Smooth muscle cell of the pulmonary artery (primary cell): Measurements from ENCODE around the gene GPR137C. TPM values are rescaled to one million over a fixed set of nuclear protein-coding genes. Genes with fewer than 3 reads are reported as not detected.

Experiments
- total RNA-seq: library from RNA; depleted of rRNA; stranded (reverse); fragments of >200 nt; gene quantifications from 2 replicates; pipeline ENCODE4 v1.2.3, GENCODE V29; 2014

GPR137C gene, protein sequence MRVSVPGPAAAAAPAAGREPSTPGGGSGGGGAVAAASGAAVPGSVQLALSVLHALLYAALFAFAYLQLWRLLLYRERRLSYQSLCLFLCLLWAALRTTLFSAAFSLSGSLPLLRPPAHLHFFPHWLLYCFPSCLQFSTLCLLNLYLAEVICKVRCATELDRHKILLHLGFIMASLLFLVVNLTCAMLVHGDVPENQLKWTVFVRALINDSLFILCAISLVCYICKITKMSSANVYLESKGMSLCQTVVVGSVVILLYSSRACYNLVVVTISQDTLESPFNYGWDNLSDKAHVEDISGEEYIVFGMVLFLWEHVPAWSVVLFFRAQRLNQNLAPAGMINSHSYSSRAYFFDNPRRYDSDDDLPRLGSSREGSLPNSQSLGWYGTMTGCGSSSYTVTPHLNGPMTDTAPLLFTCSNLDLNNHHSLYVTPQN
- total RNA-seq = 0.33 and 0.39 TPM in 2 replicates

DNA sequence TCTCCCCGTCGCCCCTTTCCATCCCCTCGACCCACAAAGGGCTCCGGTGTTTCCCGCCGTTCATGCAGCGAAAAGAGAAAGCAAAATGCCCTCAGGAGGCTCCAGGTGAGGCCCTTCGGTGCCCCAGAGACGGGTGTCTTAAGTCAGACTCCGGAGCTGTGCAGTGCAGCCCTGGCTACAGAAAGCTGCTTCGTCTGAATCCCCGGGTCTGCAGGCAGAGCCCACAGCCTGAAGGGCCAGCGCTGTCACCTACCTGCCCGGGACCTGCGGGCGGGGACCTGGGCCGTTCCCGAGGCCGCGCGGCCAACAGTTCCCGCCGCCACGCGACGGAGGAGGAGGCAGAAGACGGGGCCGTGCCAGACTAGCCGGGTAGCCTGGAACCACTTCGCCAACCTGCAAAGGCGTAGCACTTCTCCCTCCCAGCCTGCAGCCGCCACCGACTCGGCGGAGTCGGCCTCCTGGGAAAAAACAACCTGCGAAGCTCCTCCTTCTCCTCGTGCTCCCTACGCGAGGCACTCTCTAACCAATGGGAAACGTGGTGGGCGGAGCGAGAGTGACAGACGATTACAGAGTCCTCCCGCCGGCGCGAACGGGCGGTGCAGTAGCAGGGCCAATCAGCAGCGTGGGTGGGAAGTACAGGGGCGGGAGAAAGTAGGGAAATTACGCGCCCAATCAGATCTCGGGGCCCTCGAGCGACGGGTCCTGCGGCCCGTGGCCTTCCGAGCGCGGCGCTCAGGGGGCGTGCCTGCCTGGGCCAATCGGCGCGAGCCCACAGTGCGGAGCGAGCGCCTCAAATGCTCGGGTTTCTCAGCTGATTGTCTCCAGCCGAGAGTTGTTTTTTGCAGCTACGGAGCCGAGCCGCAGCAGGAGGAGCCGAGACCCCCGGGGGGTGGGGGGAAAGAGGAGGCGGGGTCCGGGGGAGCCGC, at the start of gene GPR137C, which contains the start of gene TXNDC16:
GPR137C (plus strand) TSS at position 774 of the 926 bp plus-strand sequence. CDS start 312 bp downstream, outside the sequence.
TXNDC16 (minus strand) TSS at position 443 of the 926 bp plus-strand sequence. CDS start 8,948 bp downstream, outside the sequence.

Other genes with a start within 250 kb of the GPR137C start
- 3.8 and 8.2 TPM in 2 replicates for gene PTGER2, start 238.5 kb upstream of the GPR137C start, total RNA-seq
- gene TXNDC16, start 331 bp upstream of the GPR137C start, total RNA-seq = 3.9 and 4.9 TPM in 2 replicates
- 162 and 230 TPM in 2 replicates for gene ERO1A, start 142.7 kb downstream of the GPR137C start, total RNA-seq
- gene PSMC6, start 154.4 kb downstream of the GPR137C start, total RNA-seq = 90.2 and 97.8 TPM in 2 replicates
- 17.2 and 19.5 TPM in 2 replicates for gene STYX, start 177.3 kb downstream of the GPR137C start, total RNA-seq
- gene GNPNAT1, start 238.8 kb downstream of the GPR137C start, total RNA-seq = 33.1 and 33.5 TPM in 2 replicates